Breast epithelium (tissue), 4 donors: ENCODE measurements around the gene FOXRED2. TPM values are rescaled to one million over a fixed set of nuclear protein-coding genes. Genes with fewer than 3 reads are reported as not detected.
A peak's percentile ranks its signal among the peaks of the same experiment; 100 is the strongest.

Experiments used
- DNase-seq, 2 donors: peaks; one replicate each; pipeline ENCODE4 v3.0.0-alpha.2; 2019; ENCODE audit warnings: low spot score in 2 of 2
- H3K27ac ChIP-seq, 2 donors: fragments of 200-600 bp; sonication (generic) in 1 of 2; one replicate each; pipeline ENCODE4 v1.5.1; 2016 to 2019; ENCODE audit warnings: mild to moderate bottlenecking in 1 of 2
- H3K27me3 ChIP-seq, 2 donors: fragments of 200-600 bp; sonication (generic) in 1 of 2; one replicate each; pipeline versions ENCODE4 v1.5.1 to v1.6.0; 2017 to 2019; ENCODE audit warnings: control low read depth in 1 of 2, mild to moderate bottlenecking in 1 of 2
- H3K36me3 ChIP-seq: fragments of 200-600 bp; one replicate; pipeline ENCODE4 v1.5.1; 2019
- H3K4me1 ChIP-seq, 2 donors: fragments of 200-600 bp; sonication (generic); one replicate each; pipeline ENCODE4 v1.5.1; 2016 to 2019; ENCODE audit warnings: control low read depth in 1 of 2
- H3K4me3 ChIP-seq, 3 donors: fragments of 200-600 bp; sonication (generic); 1 replicate in 2 of 3; 2 replicates in 1 of 3; pipeline ENCODE4 v1.5.1; 2016 to 2019; ENCODE audit warnings: mild to moderate bottlenecking in 3 of 3, moderate library complexity in 2 of 3
- H3K9me3 ChIP-seq, 2 donors: fragments of 200-600 bp; sonication (generic) in 1 of 2; one replicate each; pipeline ENCODE4 v1.5.1; 2016 to 2019; ENCODE audit warnings: control low read depth in 1 of 2
- CTCF ChIP-seq, 3 donors: fragments of 450-650 bp; IDR thresholded peaks; one replicate each; pipeline ENCODE4 v1.5.1; 2016 to 2017; ENCODE audit warnings: antibody characterized with exemption in 3 of 3, mild to moderate bottlenecking in 3 of 3, moderate library complexity in 3 of 3
- POLR2A ChIP-seq: fragments of 450-650 bp; IDR thresholded peaks from one replicate; pipeline ENCODE4 v1.6.1; 2016; ENCODE audit warnings: antibody characterized with exemption, mild to moderate bottlenecking, moderate library complexity
- POLR2AphosphoS5 ChIP-seq, 3 donors: sonication (generic); formaldehyde crosslinking; IDR thresholded peaks; one replicate each; pipeline ENCODE4 v1.6.1; 2017; ENCODE audit warnings: antibody characterized with exemption in 3 of 3
- intact Hi-C: fragments of 100-400 bp; cut with DNase I; formaldehyde crosslinking; loops from one replicate; pipeline ENCODE4 v1.15.1; 2023; ENCODE audit warnings: low total_unique reads
- total RNA-seq, 3 donors: library from RNA; depleted of rRNA; stranded (reverse); fragments of >200 nt; gene quantifications; one replicate each; pipeline ENCODE4 v1.1.0, GENCODE V29; 2016

Gene FOXRED2
- total RNA-seq, 3 donors from 2014 or later: 4.9 to 9.9 (median 6.1) TPM

- TF ChIP-seq POLR2AphosphoS5 (IDR thresholded peaks at IDR 0.05): peak; percentile 57 to 86 (median 73)
- TF ChIP-seq POLR2A: no peak
- TF ChIP-seq CTCF (IDR thresholded peaks at IDR 0.05): peak in 1 of 3 donors; percentile 9
- H3K36me3 ChIP-seq: no peaks in the 10 kb centered on the region
- DNase-seq: peak; percentile 94 to 97
- no peaks in the 10 kb centered on the region for H3K9me3 ChIP-seq
- no peaks in the 10 kb centered on the region for H3K27me3 ChIP-seq
- H3K4me3 ChIP-seq: no peak overlapping the region
- H3K27ac ChIP-seq: peak overlapping the region; percentile 93 to 98
- H3K4me1 ChIP-seq: peaks cover 2 to 54% of the 10 kb centered on the region in 2 donors
- intact Hi-C loops: no loop called here
Measured at GRCh38 chr22:36465232-36466021, 41.4 kb downstream of the FOXRED2 start.

GRCh38 chr22:36464715-36465231 lies 42.1 kb downstream of the FOXRED2 start:
- Histone ChIP-seq H3K4me3 (no peak overlapping the region), H3K27ac (peak overlapping the region; percentile 93 to 98), H3K9me3 (no peaks in the 10 kb centered on the region), H3K4me1 (peaks cover 2 to 48% of the 10 kb centered on the region in 2 donors), H3K36me3 (no peaks in the 10 kb centered on the region), H3K27me3 (no peaks in the 10 kb centered on the region)
- DNase-seq: no peak
- TF ChIP-seq POLR2A (no peak), CTCF (IDR thresholded peaks at IDR 0.05) (no peak), POLR2AphosphoS5 (IDR thresholded peaks at IDR 0.05) (no peak)
- intact Hi-C loops: loop anchor here (5.0 kb wide), 1 partner anchor 82 kb away; no protein-coding TSS in a partner anchor

GRCh38 chr22:36463783-36464184 lies 43.1 kb downstream of the FOXRED2 start:
- intact Hi-C loops: loop anchor here (5.0 kb wide), 1 partner anchor 81 kb away; no protein-coding TSS in a partner anchor
- H3K9me3 ChIP-seq: no peaks in the 10 kb centered on the region
- TF ChIP-seq POLR2AphosphoS5 (IDR thresholded peaks at IDR 0.05): peak; percentile 44 to 80 (median 61)
- TF ChIP-seq CTCF (IDR thresholded peaks at IDR 0.05): no peak
- no peaks in the 10 kb centered on the region for H3K36me3 ChIP-seq
- H3K4me1 ChIP-seq: peaks cover 2 to 43% of the 10 kb centered on the region in 2 donors
- DNase-seq: peak in 1 of 2 donors; percentile 62
- H3K27ac ChIP-seq: peak overlapping the region; percentile 93 to 98
- H3K4me3 ChIP-seq: no peak overlapping the region
- no peaks in the 10 kb centered on the region for H3K27me3 ChIP-seq

- H3K36me3 ChIP-seq: no peaks in the 10 kb centered on the region
- no peaks in the 10 kb centered on the region for H3K9me3 ChIP-seq
- no peak overlapping the region for H3K4me3 ChIP-seq
- DNase-seq: peak; percentile 86 to 96
- peak overlapping the region; percentile 92 to 98 for H3K27ac ChIP-seq
- peaks cover 7 to 35% of the 10 kb centered on the region in 2 donors for H3K4me1 ChIP-seq
- H3K27me3 ChIP-seq: no peaks in the 10 kb centered on the region
- intact Hi-C loops: loop anchor here (5.0 kb wide), 1 partner anchor 80 kb away; no protein-coding TSS in a partner anchor
- peak; percentile 61 to 74 (median 68) for TF ChIP-seq POLR2AphosphoS5 (IDR thresholded peaks at IDR 0.05)
- no peak for TF ChIP-seq CTCF (IDR thresholded peaks at IDR 0.05)
Measured at GRCh38 chr22:36461665-36462649, 44.9 kb downstream of the FOXRED2 start.
